Right lung (tissue), 5 donors: ENCODE measurements around the gene ADGRD1. TPM values are rescaled to one million over a fixed set of nuclear protein-coding genes. Genes with fewer than 3 reads are reported as not detected.

Experiments
- DNase-seq, 2 donors: peaks; one replicate each; pipeline ENCODE4 v3.0.0-alpha.2; 2013
- polyA plus RNA-seq, 5 donors: library from polyadenylated mRNA; unstranded; fragments of 120-200 nt; gene quantifications; one replicate each; pipeline versions ENCODE4 v1.2.1 to v1.2.3, GENCODE V29; 2013; ENCODE audit warnings: inconsistent platforms in 1 of 5, low replicate concordance in 1 of 5; ENCODE audit not compliant: insufficient read length in 5 of 5, insufficient read depth in 1 of 5

ADGRD1 gene
- polyA plus RNA-seq, 5 donors, result 24.2 to 42.1 (median 29.2) TPM

GRCh38 chr12:131021154-131021541 lies 67.4 kb downstream of the ADGRD1 start:
- no peak for DNase-seq

DNA sequence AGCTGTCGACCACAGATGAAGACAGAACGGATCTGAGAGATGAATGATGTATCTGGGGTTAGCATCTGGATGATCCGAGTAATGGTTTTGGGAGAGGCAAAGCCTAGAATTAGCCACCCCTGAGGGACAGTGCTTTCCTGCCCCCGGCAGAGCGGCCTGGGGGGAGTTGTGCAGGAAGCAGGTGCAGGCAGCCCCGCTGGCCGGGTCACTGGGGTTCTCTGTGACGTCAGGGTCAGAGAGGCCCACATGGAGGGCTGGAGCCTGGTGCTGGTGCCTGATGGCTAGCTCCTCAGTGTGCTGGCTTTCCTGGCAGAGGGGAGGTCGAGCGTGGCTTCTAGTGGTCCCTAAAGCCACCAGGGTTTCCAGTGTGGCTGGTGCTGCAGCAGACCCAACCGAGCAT lies 70.3 kb downstream of the ADGRD1 start:
- no peak for DNase-seq

- no peak for DNase-seq
Observed at GRCh38 chr12:131024721-131025120, 71.0 kb downstream of the ADGRD1 start.

DNA sequence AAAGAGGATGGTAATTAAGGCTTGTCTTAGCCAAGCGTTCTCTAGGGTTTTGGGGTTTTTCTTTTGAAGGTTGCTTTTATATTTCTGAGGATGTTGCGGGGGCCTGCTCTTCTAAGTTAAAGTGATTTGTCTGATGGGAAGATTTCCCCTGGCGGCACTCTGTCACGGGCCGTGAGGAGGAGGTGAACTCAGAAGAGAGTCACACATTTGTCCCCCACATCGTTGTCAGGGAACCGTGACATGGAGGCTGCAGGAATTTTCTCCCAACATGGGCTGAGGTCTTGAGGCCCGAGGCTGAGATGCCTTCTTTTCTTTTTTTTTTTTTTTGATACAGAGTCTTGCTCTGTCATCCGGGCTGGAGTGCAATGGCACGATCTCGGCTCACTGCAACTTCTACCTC lies 71.5 kb downstream of the ADGRD1 start:
- DNase-seq, result no peak

- no peak for DNase-seq
Observed at GRCh38 chr12:131025939-131026702, 72.4 kb downstream of the ADGRD1 start.

DNA sequence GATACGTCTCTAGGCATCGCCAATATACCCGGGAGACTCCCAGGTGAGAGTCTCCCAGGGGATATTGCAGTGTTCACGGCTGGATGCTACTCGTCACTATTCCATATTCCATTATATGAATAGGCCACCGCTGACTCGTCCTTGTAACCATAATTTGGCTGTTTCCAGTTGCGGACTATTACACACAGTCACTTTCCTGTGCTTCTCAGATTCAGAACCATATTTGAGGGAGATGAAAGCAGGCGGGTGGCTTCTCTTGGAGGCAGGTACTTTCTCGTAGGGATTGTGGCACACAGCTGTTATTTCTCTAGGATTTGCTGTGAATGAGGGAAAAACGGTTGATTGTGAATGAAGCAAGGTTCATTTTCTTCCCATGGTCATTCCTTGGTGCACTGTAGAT lies 73.0 kb downstream of the ADGRD1 start:
- no peak for DNase-seq

DNA sequence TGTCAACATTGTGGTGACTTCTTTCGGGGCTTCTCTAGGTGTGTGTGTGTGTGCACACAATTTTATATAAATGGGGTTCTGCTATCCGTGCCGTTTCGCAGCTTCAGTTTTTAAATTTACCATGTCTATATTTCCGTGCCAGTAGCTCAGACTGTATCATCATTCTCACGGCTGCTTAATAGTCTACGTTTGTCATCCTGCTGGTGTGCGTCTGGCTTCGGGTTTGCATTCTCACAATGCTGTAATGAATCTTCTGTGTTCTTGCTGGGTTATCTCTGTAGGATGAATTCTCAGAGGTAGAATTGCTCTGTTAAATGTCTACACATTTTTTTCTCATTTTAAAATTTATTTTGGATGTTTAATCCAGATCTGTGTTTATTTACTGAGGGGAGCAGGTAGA lies 73.6 kb downstream of the ADGRD1 start:
- DNase-seq, result no peak

DNA sequence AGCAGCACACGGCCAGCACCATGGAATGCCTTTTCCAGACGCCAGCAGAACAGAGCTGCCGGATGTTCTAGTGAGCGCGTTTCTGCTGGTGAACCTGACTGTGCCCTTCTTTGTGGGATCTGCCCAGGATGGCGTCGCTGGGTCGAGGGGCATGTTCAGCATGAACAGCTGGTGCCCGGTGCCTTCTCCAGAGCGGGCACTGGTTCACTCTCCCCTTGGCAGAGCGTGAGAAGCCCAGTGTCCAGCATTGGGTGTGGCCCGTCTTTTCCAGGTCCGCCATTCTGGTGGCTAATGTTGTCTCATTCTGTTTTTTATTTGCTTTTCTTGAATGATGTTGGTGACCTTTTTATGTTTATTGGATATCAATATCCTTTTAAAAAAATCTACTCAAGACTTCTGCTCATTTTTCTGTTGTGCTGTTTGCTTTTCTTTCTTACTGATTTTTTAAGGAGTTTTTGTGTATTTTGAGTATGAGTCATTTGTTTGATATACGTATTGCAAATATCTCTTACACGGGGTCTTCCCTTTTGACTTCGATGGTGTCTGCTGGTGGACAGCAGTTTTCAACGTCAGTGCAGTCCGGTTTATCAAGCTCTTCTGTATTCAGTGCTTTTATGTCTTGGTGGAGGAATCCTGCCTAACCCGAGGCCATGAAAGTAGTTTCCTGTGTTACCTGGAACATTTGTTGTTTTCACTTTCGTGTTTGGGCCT lies 74.3 kb downstream of the ADGRD1 start:
- no peak for DNase-seq

DNA sequence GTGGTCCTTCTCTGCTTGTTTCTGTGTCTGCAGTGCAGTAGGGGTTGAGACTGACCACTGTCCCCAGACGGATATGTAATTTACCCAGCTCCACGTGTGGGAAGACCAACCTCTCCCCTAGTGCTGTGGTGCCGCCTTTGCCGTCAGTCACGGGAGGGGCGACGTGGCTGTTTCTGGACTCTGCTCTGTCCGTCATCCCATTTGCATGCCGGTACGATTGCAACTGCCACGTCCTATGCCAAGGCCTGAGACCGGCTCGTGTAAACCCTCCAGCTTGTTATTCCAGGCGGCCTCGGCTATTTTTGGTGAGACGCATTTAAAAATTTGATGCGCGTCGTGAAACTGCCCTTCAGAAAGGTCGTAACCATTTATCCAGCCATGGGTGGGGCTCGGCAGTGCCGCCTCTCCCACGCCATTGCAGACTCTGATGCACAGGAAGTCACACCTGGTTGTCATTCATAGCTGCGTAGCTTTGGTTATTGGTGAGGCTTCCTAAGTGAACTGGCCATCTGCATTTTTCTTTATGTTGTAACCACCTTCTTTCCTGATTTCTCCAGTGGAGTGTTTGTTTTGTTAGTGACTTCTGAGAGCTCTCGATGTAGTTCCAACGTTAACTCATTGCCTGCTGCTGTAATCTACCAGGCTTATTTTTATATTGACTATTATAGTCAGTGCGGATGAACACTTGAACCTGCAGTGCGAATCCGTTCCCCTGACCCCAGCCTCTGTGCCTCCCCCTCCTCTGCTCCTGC lies 75.1 kb downstream of the ADGRD1 start:
- DNase-seq, result no peak

- no peak for DNase-seq
Observed at GRCh38 chr12:131030472-131031328, 77.0 kb downstream of the ADGRD1 start.

DNA sequence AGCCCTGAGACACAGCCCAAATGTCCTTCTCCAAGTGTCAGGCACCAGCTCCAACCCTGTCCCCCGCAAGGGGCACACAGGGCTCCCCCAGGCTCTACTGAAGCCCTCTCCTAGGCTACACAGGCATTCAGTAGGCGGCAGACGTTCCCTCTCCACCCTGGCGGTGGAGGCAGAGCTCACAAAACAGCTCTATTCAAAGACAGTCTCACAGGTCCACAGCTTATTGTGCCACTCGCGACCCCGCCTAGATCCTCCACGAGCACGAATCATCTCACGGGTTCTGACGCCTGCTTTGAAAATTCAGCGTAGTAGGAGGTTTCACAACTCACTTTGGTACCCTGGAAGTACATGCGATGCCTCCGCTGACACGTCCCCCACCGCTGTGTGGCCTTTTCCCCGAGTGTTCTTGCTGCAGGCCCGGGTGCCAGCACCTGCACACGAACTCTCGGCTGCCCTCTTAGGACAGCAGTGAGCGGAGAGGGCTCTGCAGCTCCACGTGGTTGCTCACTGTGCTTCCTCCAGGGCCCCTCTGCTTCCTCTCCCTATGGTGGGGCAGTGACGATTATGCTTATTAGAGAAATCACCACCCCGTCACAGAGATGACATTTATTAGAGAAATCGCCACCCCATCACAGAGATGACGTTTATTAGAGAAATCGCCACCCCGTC lies 78.5 kb downstream of the ADGRD1 start:
- DNase-seq, result no peak

DNA sequence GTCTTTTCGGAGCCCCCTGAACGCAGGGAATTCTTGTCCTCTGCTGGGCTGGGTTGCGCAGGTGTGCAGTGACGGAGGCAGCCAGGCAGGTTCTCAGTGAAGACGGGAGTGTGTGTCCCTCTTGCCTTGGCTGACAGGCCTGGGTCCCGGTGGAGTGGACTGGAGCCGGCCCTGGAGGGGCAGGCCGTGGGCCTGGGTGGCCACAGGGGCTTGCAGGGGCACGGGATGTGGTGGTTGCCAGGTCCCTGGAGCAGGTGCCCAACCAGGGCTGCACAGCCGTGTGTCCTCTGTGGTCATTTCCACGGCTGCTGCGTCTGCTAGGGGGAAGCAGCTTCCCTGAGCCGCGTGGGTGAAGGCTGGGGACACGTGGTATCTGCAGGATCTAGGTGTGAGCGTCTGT lies 79.8 kb downstream of the ADGRD1 start:
- no peak for DNase-seq

DNA sequence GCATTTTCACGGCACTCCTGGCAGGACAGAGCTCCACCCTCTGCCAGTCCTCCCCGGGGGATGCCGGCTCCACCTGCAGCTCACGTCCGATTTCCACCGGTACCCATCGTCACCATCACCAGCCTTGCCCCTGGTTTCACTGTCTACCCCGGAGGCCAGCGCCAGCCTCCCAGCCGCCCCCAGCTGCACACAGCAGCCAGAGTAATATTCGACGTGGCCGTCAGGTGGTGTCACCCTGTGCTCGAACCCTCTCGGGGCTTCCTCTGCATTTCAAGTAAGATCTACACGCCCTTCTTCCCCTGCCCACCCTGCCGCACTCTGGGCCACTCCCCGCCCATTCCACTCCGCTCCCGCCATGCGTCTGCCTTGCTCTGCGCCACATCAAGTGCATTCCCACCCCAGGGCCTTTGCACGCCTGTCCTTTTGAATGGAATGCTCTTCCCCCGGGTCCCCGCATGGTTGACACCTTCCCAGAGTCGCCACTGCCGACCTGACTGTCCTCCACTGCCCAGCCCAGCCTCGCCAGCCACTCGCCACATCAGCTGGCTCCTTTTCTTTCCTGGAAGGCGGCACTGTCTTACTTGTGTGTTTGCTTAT lies 80.3 kb downstream of the ADGRD1 start:
- DNase-seq, result no peak

DNA sequence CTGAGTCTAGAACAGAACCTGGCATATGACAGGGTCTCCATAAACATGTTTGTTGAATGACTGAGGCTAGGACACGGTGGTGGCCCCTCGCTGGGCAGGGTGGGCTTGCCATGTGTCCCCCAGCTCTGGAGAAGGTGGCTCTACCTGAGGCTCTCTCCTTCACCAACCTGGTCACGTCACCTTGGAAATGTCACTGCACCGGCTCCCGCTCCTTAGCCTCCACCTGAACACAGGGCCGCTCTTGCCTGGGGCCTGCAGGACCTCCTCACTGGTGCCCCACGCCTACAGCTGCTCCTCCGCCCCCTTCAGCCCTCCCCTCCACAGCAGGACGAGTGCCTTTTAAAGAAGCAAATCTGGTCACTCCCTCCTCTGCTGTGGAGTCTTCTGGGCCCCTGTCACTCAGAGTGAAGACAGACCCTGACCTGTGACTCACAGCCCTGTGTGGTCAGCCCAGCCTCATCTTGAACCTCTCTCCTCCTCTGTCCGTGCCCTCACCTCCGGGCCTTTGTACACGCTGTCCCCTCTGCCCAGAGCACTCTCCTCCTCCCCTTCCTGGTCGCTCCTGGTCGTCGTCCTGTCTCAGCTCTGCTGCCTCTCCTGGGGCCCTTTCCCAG lies 81.0 kb downstream of the ADGRD1 start:
- no peak for DNase-seq

DNA sequence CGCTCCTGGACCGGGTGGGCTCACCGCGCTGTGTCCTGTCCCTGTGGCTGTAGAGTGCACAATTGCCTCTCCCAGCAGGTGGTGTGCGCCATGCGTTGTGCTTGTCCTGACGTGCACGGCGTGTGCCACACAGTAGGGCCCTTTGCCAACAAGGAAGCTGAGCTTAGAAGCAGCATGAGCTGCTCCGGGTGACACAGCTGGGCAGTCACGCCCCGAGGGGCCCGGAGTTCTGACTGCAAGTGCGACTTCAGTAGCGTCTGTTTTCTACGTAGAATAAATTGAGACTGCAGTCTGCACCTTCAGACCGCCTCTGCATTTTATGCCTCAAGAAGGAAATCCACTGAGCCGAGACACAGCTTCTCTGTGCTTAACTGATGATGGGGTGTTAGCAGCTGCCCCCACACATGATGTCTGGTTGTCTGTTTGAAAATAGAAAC lies 81.6 kb downstream of the ADGRD1 start:
- no peak for DNase-seq

DNA sequence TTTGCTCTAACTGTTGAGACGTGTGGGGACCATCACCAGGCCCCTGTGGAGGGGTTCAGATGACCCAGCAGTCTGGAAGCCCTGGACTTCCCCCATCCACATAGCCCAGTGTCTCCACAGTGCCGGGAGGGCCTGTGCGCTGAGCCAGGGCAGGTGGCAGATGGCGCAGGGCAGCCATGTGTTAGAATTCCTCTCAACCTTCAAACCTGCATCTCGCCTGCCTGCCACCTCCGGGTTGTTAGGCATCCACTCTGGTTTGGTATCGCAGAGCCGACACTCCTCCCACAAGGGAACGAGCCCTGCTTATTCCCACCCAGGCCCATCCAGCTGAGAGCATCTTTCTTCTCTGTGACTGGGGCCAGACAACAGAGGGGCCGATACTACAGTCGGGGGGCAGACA lies 84.5 kb downstream of the ADGRD1 start:
- DNase-seq, result no peak

- no peak for DNase-seq
Observed at GRCh38 chr12:131038961-131039950, 85.5 kb downstream of the ADGRD1 start.

DNA sequence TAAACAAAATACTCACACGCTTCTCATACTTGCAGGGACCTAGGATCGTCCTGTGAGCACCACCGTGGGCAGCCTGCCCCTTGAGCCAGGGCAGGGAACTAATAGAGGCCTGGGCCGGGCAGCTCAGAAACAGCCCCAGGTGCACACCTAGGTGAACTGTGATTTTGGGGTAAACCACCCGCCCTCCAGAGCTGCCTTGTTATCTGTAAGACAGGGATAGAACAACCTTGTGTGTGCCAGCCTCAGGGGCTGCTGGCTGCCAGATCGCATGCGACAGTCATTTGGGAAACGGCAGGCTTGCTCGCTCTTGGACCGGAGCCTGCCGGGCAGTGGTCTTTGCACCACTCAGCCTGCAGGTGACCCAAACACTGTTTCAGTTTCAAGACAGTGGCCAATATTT lies 86.8 kb downstream of the ADGRD1 start:
- DNase-seq, result no peak
